Uterus (tissue), 2 donors: ENCODE data around the gene CSTF1.

ENCODE experiments used
- CTCF ChIP-seq, 4 experiments: fragments of 200-600 bp in 2 of 4; fragments of 450-650 bp in 2 of 4; sonication (generic) in 2 of 4; IDR thresholded peaks; one replicate each; pipeline ENCODE4 v1.5.1; 2016 to 2019; ENCODE audit warnings: antibody characterized with exemption in 4 of 4, mild to moderate bottlenecking in 2 of 4, moderate library complexity in 1 of 4
- POLR2A ChIP-seq, 2 donors: fragments of 450-650 bp; IDR thresholded peaks; one replicate each; pipeline ENCODE4 v1.6.1; 2016; ENCODE audit warnings: antibody characterized with exemption in 2 of 2, mild to moderate bottlenecking in 1 of 2, moderate library complexity in 1 of 2

- no peak for TF ChIP-seq POLR2A (IDR thresholded peaks at IDR 0.05)
- no peak for TF ChIP-seq CTCF (IDR thresholded peaks at IDR 0.05)
These were observed 34.5 kb downstream of the CSTF1 start for GRCh38 chr20:56426926-56427325.
